Measurements from ENCODE around the gene SEM1. TPM values are rescaled to one million over a fixed set of nuclear protein-coding genes. Genes with fewer than 3 reads are reported as not detected.
"Not testable (repeated sequence)": the region's sequence is repeated elsewhere in the genome, so short reads cannot be mapped to it uniquely, and the experiment has no call there.

Gene SEM1
- total and polyA plus RNA-seq, 12 donors: 41.4 to 176 (median 53.8) TPM

GRCh38 chr7:96664793-96665192 is 44.9 kb downstream of the SEM1 start:
- Histone ChIP-seq H3K9me3 (peaks cover 0 to 6% (median 0%) of the 10 kb centered on the region in 11 donors), H3K27ac (no peak overlapping the region), H3K36me3 (peaks cover 0 to 51% (median 4%) of the 10 kb centered on the region in 9 donors), H3K4me1 (no peaks in the 10 kb centered on the region), H3K4me3 (no peak overlapping the region), H3K27me3 (no peaks in the 10 kb centered on the region)
- ATAC-seq: no peak
- no peak for TF ChIP-seq CTCF (IDR thresholded peaks at IDR 0.05)
- 79 to 80% methylated on average over 2 of the region's 2 CpGs for WGBS, 2 donors
- intact Hi-C loops (cut with DNase I): no loop called here
- no peak for DNase-seq

GRCh38 chr7:96663871-96664445 is 45.7 kb downstream of the SEM1 start:
- Histone ChIP-seq H3K4me1 (no peaks in the 10 kb centered on the region), H3K27ac (no peak overlapping the region), H3K27me3 (no peaks in the 10 kb centered on the region), H3K36me3 (peaks cover 0 to 43% (median 4%) of the 10 kb centered on the region in 9 donors), H3K4me3 (no peak overlapping the region), H3K9me3 (peaks cover 0 to 6% (median 0%) of the 10 kb centered on the region in 11 donors)
- intact Hi-C loops (cut with DNase I): no loop called here
- no peak for ATAC-seq
- no peak for TF ChIP-seq CTCF (IDR thresholded peaks at IDR 0.05)
- DNase-seq: no peak
- WGBS, 2 donors: 79 to 85% methylated on average over 3 of the region's 3 CpGs

- TF ChIP-seq CTCF (IDR thresholded peaks at IDR 0.05): no peak
- no peaks in the 10 kb centered on the region for H3K27me3 ChIP-seq
- intact Hi-C loops (cut with DNase I): no loop called here
- H3K36me3 ChIP-seq: peaks cover 0 to 38% (median 2%) of the 10 kb centered on the region in 9 donors
- H3K9me3 ChIP-seq: peaks cover 0 to 6% (median 0%) of the 10 kb centered on the region in 11 donors
- no peaks in the 10 kb centered on the region for H3K4me1 ChIP-seq
- WGBS, 2 donors: 90 to 100% methylated on average over 2 of the region's 2 CpGs
- no peak for DNase-seq
- ATAC-seq: no peak
- no peak overlapping the region for H3K27ac ChIP-seq
- no peak overlapping the region for H3K4me3 ChIP-seq
Measured at GRCh38 chr7:96663457-96663856, 46.2 kb downstream of the SEM1 start.

- intact Hi-C loops (cut with DNase I); H3K4me1 ChIP-seq; H3K4me3 ChIP-seq; H3K9me3 ChIP-seq; H3K27me3 ChIP-seq; ATAC-seq; DNase-seq; H3K27ac ChIP-seq: not testable (repeated sequence)
- 94 to 95% methylated on average over 3 of the region's 3 CpGs for WGBS, 2 donors
- peaks cover 0 to 31% (median 0%) of the 10 kb centered on the region in 9 donors for H3K36me3 ChIP-seq
Measured at GRCh38 chr7:96662151-96662550, 47.5 kb downstream of the SEM1 start.

GRCh38 chr7:96658022-96658412 is 51.6 kb downstream of the SEM1 start:
- no peak overlapping the region for H3K4me3 ChIP-seq
- no peak overlapping the region for H3K27ac ChIP-seq
- WGBS, 2 donors: 81 to 85% methylated on average over 2 of the region's 2 CpGs
- ATAC-seq (no peak), DNase-seq (no peak)
- peaks cover 0 to 6% (median 0%) of the 10 kb centered on the region in 11 donors for H3K9me3 ChIP-seq
- no peak for TF ChIP-seq CTCF (IDR thresholded peaks at IDR 0.05)
- no peaks in the 10 kb centered on the region for H3K36me3 ChIP-seq
- H3K4me1 ChIP-seq: no peaks in the 10 kb centered on the region
- intact Hi-C loops (cut with DNase I): no loop called here
- no peaks in the 10 kb centered on the region for H3K27me3 ChIP-seq

All from heart right ventricle (tissue), 16 donors.